ENCODE data around the gene PITPNM3. TPM values are rescaled to one million over a fixed set of nuclear protein-coding genes. Genes with fewer than 3 reads are reported as not detected.

PITPNM3 gene
- total RNA-seq, 2 donors from 2014 or later = 11.3 to 18.2 TPM

GRCh38 chr17:6521586-6521985, 34.8 kb downstream of the PITPNM3 start:
- H3K27me3 ChIP-seq = no peaks in the 10 kb centered on the region
- H3K27ac ChIP-seq = no peak overlapping the region
- H3K9ac ChIP-seq (ENCODE audit: low read depth in 2 of 2, low read length in 2 of 2) = no peak overlapping the region
- intact Hi-C loops (cut with DNase I) = no loop called here
- DNase-seq = no peak
- no peaks in the 10 kb centered on the region for H3K4me1 ChIP-seq
- H3K4me3 ChIP-seq = no peak overlapping the region
- TF ChIP-seq CTCF (IDR thresholded peaks at IDR 0.05) = no peak
- H3K9me3 ChIP-seq = no peaks in the 10 kb centered on the region
- no peaks in the 10 kb centered on the region for H3K36me3 ChIP-seq

DNA sequence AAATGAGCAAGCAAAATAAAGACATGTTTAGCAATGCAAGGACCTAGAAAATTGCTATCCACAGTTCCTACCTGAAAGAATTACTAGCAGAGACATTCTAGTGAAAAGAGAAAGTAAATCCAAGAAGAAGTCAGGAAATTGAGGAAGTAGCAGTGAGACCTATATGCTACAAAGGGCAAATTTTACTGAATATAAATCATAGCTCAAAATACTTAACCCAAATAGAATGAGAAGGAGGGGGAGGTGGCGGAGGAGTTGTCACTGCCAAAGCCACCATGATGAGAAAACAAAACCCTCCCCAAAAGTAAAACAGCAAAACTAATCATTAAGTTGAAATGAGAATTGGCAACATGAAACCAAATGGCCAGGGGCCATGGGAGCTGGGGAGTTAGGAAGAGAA, 39.3 kb downstream of the PITPNM3 start:
- H3K36me3 ChIP-seq = no peaks in the 10 kb centered on the region
- no peak for DNase-seq
- no peaks in the 10 kb centered on the region for H3K27me3 ChIP-seq
- H3K9me3 ChIP-seq = no peaks in the 10 kb centered on the region
- H3K9ac ChIP-seq (ENCODE audit: low read depth in 2 of 2, low read length in 2 of 2) = no peak overlapping the region
- H3K27ac ChIP-seq = no peak overlapping the region
- no peaks in the 10 kb centered on the region for H3K4me1 ChIP-seq
- intact Hi-C loops (cut with DNase I) = no loop called here
- no peak overlapping the region for H3K4me3 ChIP-seq
- TF ChIP-seq CTCF (IDR thresholded peaks at IDR 0.05) = no peak

DNA sequence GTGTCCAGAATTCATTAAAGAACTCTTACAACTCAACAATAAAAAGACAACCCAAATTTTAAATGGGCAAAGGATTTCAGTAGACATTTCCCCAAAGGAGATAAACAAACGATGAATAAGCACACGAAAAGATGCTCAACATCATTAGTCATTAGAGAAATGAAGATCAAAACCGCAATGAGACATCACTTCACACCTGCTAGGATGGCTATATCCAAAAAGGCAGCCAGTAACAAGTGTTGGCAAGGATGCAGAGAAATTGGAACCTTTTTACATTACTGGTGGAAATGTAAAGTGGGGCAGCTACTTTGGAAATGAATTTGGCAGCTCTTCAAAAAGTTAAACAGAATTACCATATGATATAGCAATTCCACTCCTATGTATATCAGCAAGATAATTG, 42.0 kb downstream of the PITPNM3 start:
- no peaks in the 10 kb centered on the region for H3K27me3 ChIP-seq
- H3K9ac ChIP-seq (ENCODE audit: low read depth in 2 of 2, low read length in 2 of 2) = no peak overlapping the region
- intact Hi-C loops (cut with DNase I) = no loop called here
- H3K36me3 ChIP-seq = no peaks in the 10 kb centered on the region
- no peak overlapping the region for H3K27ac ChIP-seq
- DNase-seq = no peak
- H3K9me3 ChIP-seq = no peaks in the 10 kb centered on the region
- H3K4me3 ChIP-seq = no peak overlapping the region
- H3K4me1 ChIP-seq = no peaks in the 10 kb centered on the region
- no peak for TF ChIP-seq CTCF (IDR thresholded peaks at IDR 0.05)

GRCh38 chr17:6512552-6512951, 43.8 kb downstream of the PITPNM3 start:
- Histone ChIP-seq H3K4me3 (no peak overlapping the region), H3K27ac (no peak overlapping the region)
- intact Hi-C loops (cut with DNase I) = no loop called here

GRCh38 chr17:6510321-6510977, 45.9 kb downstream of the PITPNM3 start:
- no peaks in the 10 kb centered on the region for H3K4me1 ChIP-seq
- DNase-seq = no peak
- no peaks in the 10 kb centered on the region for H3K27me3 ChIP-seq
- no peak overlapping the region for H3K9ac ChIP-seq (ENCODE audit: low read depth in 2 of 2, low read length in 2 of 2)
- no peaks in the 10 kb centered on the region for H3K36me3 ChIP-seq
- intact Hi-C loops (cut with DNase I) = no loop called here
- no peak for TF ChIP-seq CTCF (IDR thresholded peaks at IDR 0.05)
- H3K27ac ChIP-seq = no peak overlapping the region
- H3K9me3 ChIP-seq = no peaks in the 10 kb centered on the region
- no peak overlapping the region for H3K4me3 ChIP-seq

More at GRCh38 chr17:6512552-6512951, 43.8 kb downstream of the PITPNM3 start:
- TF ChIP-seq CTCF (IDR thresholded peaks at IDR 0.05) = no peak
- Histone ChIP-seq H3K9ac (ENCODE audit: low read depth in 2 of 2, low read length in 2 of 2) (no peak overlapping the region), H3K9me3 (no peaks in the 10 kb centered on the region), H3K4me1 (no peaks in the 10 kb centered on the region), H3K27me3 (no peaks in the 10 kb centered on the region), H3K36me3 (no peaks in the 10 kb centered on the region)
- no peak for DNase-seq

Data from colonic mucosa (tissue), 4 donors.